CD14-positive monocyte (primary cell): ENCODE measurements around the gene ALLC. TPM values are rescaled to one million over a fixed set of nuclear protein-coding genes. Genes with fewer than 3 reads are reported as not detected.

ENCODE experiments used
- DNase-seq, 3 donors: peaks; one replicate each; pipeline ENCODE4 v3.0.0-alpha.2; 2011 to 2022
- H2AFZ ChIP-seq: 2 replicates; pipeline ENCODE4 v1.6.0; 2012; ENCODE audit warnings: mild to moderate bottlenecking, low read depth, low read length, inconsistent platforms; ENCODE audit not compliant: insufficient read depth, poor library complexity, severe bottlenecking
- H3K27ac ChIP-seq, 2 donors: 1 replicate in 1 of 2; 2 replicates in 1 of 2; pipeline ENCODE4 v1.5.1; 2012 to 2013; ENCODE audit warnings: low read length in 2 of 2, control low read depth in 1 of 2, inconsistent platforms in 1 of 2, low read depth in 1 of 2, mild to moderate bottlenecking in 1 of 2
- H3K27me3 ChIP-seq, 2 donors: one replicate each; pipeline versions ENCODE4 v1.6.0 to v1.6.1; 2011 to 2013; ENCODE audit warnings: low read length in 2 of 2; ENCODE audit not compliant: control insufficient read depth in 2 of 2, insufficient read depth in 2 of 2
- H3K36me3 ChIP-seq, 2 donors: replicated peaks in 1 of 2; 1 replicate in 1 of 2; 2 replicates in 1 of 2; pipeline versions ENCODE4 v1.5.1 to v1.6.1; 2012 to 2013; ENCODE audit warnings: low read length in 2 of 2, control low read depth in 1 of 2, inconsistent platforms in 1 of 2, mild to moderate bottlenecking in 1 of 2; ENCODE audit not compliant: insufficient read depth in 2 of 2, control insufficient read depth in 1 of 2
- H3K4me1 ChIP-seq, 2 donors: 1 replicate in 1 of 2; 2 replicates in 1 of 2; pipeline versions ENCODE4 v1.5.1 to v1.6.1; 2012 to 2013; ENCODE audit warnings: low read length in 2 of 2, control low read depth in 1 of 2, inconsistent platforms in 1 of 2, mild to moderate bottlenecking in 1 of 2, moderate library complexity in 1 of 2; ENCODE audit not compliant: insufficient read depth in 2 of 2, control insufficient read depth in 1 of 2
- H3K4me2 ChIP-seq: replicated peaks from 2 replicates; pipeline ENCODE3; 2012; ENCODE audit warnings: low read length, moderate library complexity, mild to moderate bottlenecking; ENCODE audit not compliant: poor library complexity, severe bottlenecking; ENCODE audit errors: extremely low read depth
- H3K4me3 ChIP-seq, 3 experiments: fragments of 200-600 bp in 1 of 3; sonication (generic) in 1 of 3; replicated peaks in 1 of 3; 1 replicate in 2 of 3; 2 replicates in 1 of 3; pipeline ENCODE4 v1.5.1; 2011 to 2013; ENCODE audit warnings: low read length in 3 of 3, mild to moderate bottlenecking in 3 of 3, control low read depth in 2 of 3, low read depth in 2 of 3, inconsistent platforms in 1 of 3, moderate library complexity in 1 of 3
- H3K79me2 ChIP-seq: 2 replicates; pipeline ENCODE4 v1.6.0; 2012; ENCODE audit warnings: mild to moderate bottlenecking, control low read depth, inconsistent platforms, low read length, moderate library complexity; ENCODE audit not compliant: insufficient read depth
- H3K9ac ChIP-seq: 2 replicates; pipeline ENCODE4 v1.6.0; 2017; ENCODE audit warnings: low read length, mild to moderate bottlenecking; ENCODE audit not compliant: insufficient read depth, poor library complexity, severe bottlenecking
- H3K9me3 ChIP-seq, 2 donors: replicated peaks in 1 of 2; 1 replicate in 1 of 2; 2 replicates in 1 of 2; pipeline versions ENCODE4 v1.5.1 to v1.6.1; 2012 to 2013; ENCODE audit warnings: low read length in 2 of 2, control low read depth in 1 of 2; ENCODE audit not compliant: control insufficient read depth in 1 of 2, insufficient read depth in 1 of 2
- H4K20me1 ChIP-seq: 2 replicates; pipeline ENCODE4 v1.6.0; 2012; ENCODE audit warnings: mild to moderate bottlenecking, low read length, control low read depth, moderate library complexity; ENCODE audit not compliant: insufficient read depth
- H3K27ac Mint-ChIP-seq, 7 donors: one replicate each; pipeline ENCODE4 v1.8.0; 2020; ENCODE audit warnings: mild to moderate bottlenecking in 7 of 7, mixed read lengths in 7 of 7, moderate library complexity in 6 of 7, inconsistent platforms in 2 of 7
- H3K27me3 Mint-ChIP-seq, 3 donors: one replicate each; pipeline ENCODE4 v1.8.0; 2021 to 2022; ENCODE audit warnings: low read depth in 3 of 3, mild to moderate bottlenecking in 3 of 3, mixed read lengths in 3 of 3, moderate library complexity in 3 of 3, inconsistent platforms in 1 of 3
- H3K36me3 Mint-ChIP-seq, 2 donors: one replicate each; pipeline ENCODE4 v1.8.0; 2020; ENCODE audit warnings: mixed read lengths in 2 of 2, inconsistent platforms in 1 of 2, mild to moderate bottlenecking in 1 of 2
- H3K4me1 Mint-ChIP-seq: one replicate; pipeline ENCODE4 v1.8.0; 2020; ENCODE audit warnings: mild to moderate bottlenecking, mixed read lengths
- H3K4me3 Mint-ChIP-seq, 2 donors: one replicate each; pipeline ENCODE4 v1.8.0; 2020; ENCODE audit warnings: mild to moderate bottlenecking in 2 of 2, mixed read lengths in 2 of 2, moderate library complexity in 1 of 2
- H3K9me3 Mint-ChIP-seq, 7 donors: one replicate each; pipeline ENCODE4 v1.8.0; 2020 to 2022; ENCODE audit warnings: mixed read lengths in 7 of 7, mild to moderate bottlenecking in 6 of 7, moderate library complexity in 6 of 7, inconsistent platforms in 2 of 7
- CTCF ChIP-seq: fragments of 200-600 bp; IDR thresholded peaks from one replicate; pipeline ENCODE4 v1.8.0; 2022; ENCODE audit warnings: antibody characterized with exemption, mild to moderate bottlenecking
- WGBS: methylation state at CpG from one replicate; pipeline ENCODE4 v1.1.5; 2013; ENCODE audit warnings: missing lambda C conversion rate; ENCODE audit not compliant: insufficient coverage; 5-methylcytosine and 5-hydroxymethylcytosine counted together
- intact Hi-C, 2 donors: fragments of 100-400 bp; cut with micrococcal nuclease; formaldehyde crosslinking; loops; one replicate each; pipeline versions ENCODE4 v1.15.0 to v1.15.1; 2023
- polyA plus RNA-seq, 3 donors: library from polyadenylated mRNA; depleted of rRNA in 1 of 3; unstranded in 2 of 3; stranded (reverse) in 1 of 3; fragments of 300-500 nt in 2 of 3; fragments of >200 nt in 1 of 3; fragmentation: Illumina TruSeq in 2 of 3; gene quantifications; 1 replicate in 2 of 3; 2 replicates in 1 of 3; pipeline ENCODE4 v1.2.3, GENCODE V29; 2012 to 2021

ALLC gene
- polyA plus RNA-seq, 3 donors = not detected

GRCh38 chr2:3654531-3655225 lies 3.3 kb upstream of the ALLC start:
- peaks cover 11% of the 10 kb centered on the region for H3K4me1 Mint-ChIP-seq
- WGBS = 87% methylated on average over 21 of the region's 21 CpGs
- no peak for TF ChIP-seq CTCF
- no peaks in the 10 kb centered on the region for H3K36me3 Mint-ChIP-seq
- Histone ChIP-seq H3K79me2 (no peaks in the 10 kb centered on the region), H3K36me3 (no peaks in the 10 kb centered on the region), H3K9ac (no peak overlapping the region), H3K4me3 (no peak overlapping the region), H4K20me1 (no peaks in the 10 kb centered on the region), H3K4me1 (peaks cover 2 to 10% of the 10 kb centered on the region in 2 donors), H3K4me2 (no peak overlapping the region), H3K9me3 (no peaks in the 10 kb centered on the region), H3K27me3 (peaks cover 0 to 17% of the 10 kb centered on the region in 2 donors), H2AFZ (no peak overlapping the region), H3K27ac (no peak overlapping the region)
- no peak overlapping the region for H3K27ac Mint-ChIP-seq
- intact Hi-C loops = loop anchor here in 1 of 2 donors (5.0 kb wide), 1 partner anchor 1532 kb away; no protein-coding TSS in a partner anchor
- H3K4me3 Mint-ChIP-seq = no peak overlapping the region
- H3K9me3 Mint-ChIP-seq = peaks cover 0 to 8% (median 0%) of the 10 kb centered on the region in 7 donors
- H3K27me3 Mint-ChIP-seq = peaks cover 10 to 32% (median 28%) of the 10 kb centered on the region in 3 donors
- no peak for DNase-seq

GRCh38 chr2:3655871-3656761 lies 1.9 kb upstream of the ALLC start:
- H3K27me3 Mint-ChIP-seq = peaks cover 10 to 30% (median 24%) of the 10 kb centered on the region in 3 donors
- TF ChIP-seq CTCF = no peak
- Histone ChIP-seq H3K4me3 (no peak overlapping the region), H4K20me1 (no peaks in the 10 kb centered on the region), H3K79me2 (no peaks in the 10 kb centered on the region), H2AFZ (no peak overlapping the region), H3K36me3 (no peaks in the 10 kb centered on the region), H3K27me3 (peaks cover 0 to 17% of the 10 kb centered on the region in 2 donors), H3K27ac (no peak overlapping the region), H3K9me3 (no peaks in the 10 kb centered on the region), H3K9ac (no peak overlapping the region), H3K4me2 (no peak overlapping the region), H3K4me1 (peaks cover 2 to 10% of the 10 kb centered on the region in 2 donors)
- H3K36me3 Mint-ChIP-seq = no peaks in the 10 kb centered on the region
- intact Hi-C loops = no loop called here
- H3K4me1 Mint-ChIP-seq = peaks cover 7% of the 10 kb centered on the region
- no peak overlapping the region for H3K27ac Mint-ChIP-seq
- no peak for DNase-seq
- 92% methylated on average over 21 of the region's 28 CpGs for WGBS
- H3K4me3 Mint-ChIP-seq = no peak overlapping the region
- H3K9me3 Mint-ChIP-seq = peaks cover 0 to 12% (median 0%) of the 10 kb centered on the region in 7 donors
